Activated CD4-positive, alpha-beta memory T cell treated with anti-CD3 and anti-CD28 coated beads for 36 hours (primary cell): ENCODE results near the gene PLVAP. TPM values are rescaled to one million over a fixed set of nuclear protein-coding genes. Genes with fewer than 3 reads are reported as not detected.
"Not testable (repeated sequence)": the region's sequence is repeated elsewhere in the genome, so short reads cannot be mapped to it uniquely, and the experiment has no call there.

Source experiments
- CTCF ChIA-PET: fragments of 350-600 bp; sonication (Branson Sonifier 250); formaldehyde crosslinking; loops from one replicate; lab custom pipeline; 2021; ENCODE audit warnings: antibody characterized with exemption, inconsistent platforms; lab: Charles Lee
- POLR2A ChIA-PET: fragments of 350-600 bp; sonication (Branson Sonifier 250); formaldehyde crosslinking; loops from one replicate; lab custom pipeline; 2021; ENCODE audit warnings: antibody characterized with exemption; lab: Charles Lee
- DNase-seq: peaks from one replicate; pipeline ENCODE4 v3.0.0-alpha.2; 2020
- H3K27ac Mint-ChIP-seq: one replicate; pipeline ENCODE4 v1.8.0; 2021; ENCODE audit warnings: mixed read lengths
- H3K27me3 Mint-ChIP-seq: one replicate; pipeline ENCODE4 v1.8.0; 2021; ENCODE audit warnings: mixed read lengths
- H3K36me3 Mint-ChIP-seq: one replicate; pipeline ENCODE4 v1.8.0; 2021; ENCODE audit warnings: mixed read lengths
- H3K4me1 Mint-ChIP-seq: one replicate; pipeline ENCODE4 v1.8.0; 2021; ENCODE audit warnings: low read depth, mixed read lengths
- H3K4me3 Mint-ChIP-seq: one replicate; pipeline ENCODE4 v1.8.0; 2021; ENCODE audit warnings: mild to moderate bottlenecking, mixed read lengths
- H3K9me3 Mint-ChIP-seq: one replicate; pipeline ENCODE4 v1.8.0; 2021; ENCODE audit warnings: mixed read lengths
- intact Hi-C: fragments of 100-400 bp; cut with micrococcal nuclease; formaldehyde crosslinking; loops from one replicate; pipeline ENCODE4 v1.15.1; 2023
- total RNA-seq, 2 experiments: library from RNA; stranded (reverse); gene quantifications; one replicate each; pipeline ENCODE4 v1.2.3, GENCODE V29; 2021

Gene PLVAP
- total RNA-seq, 2 experiments from 2014 or later = 0.14 TPM; not detected in 1

- no peaks in the 10 kb centered on the region for H3K36me3 Mint-ChIP-seq
- H3K4me3 Mint-ChIP-seq = no peak overlapping the region
- H3K9me3 Mint-ChIP-seq = no peaks in the 10 kb centered on the region
- intact Hi-C loops = loop anchor here (1.0 kb wide), 2 partner anchors 40 to 94 kb away; no protein-coding TSS in a partner anchor
- ChIA-PET POLR2A (no interaction called here), CTCF (interaction anchor here (0.5 to 3.0 kb wide), 41 partner anchors 9 to 945 kb away, joined by 3 to 42 read pairs (median 4); partner anchors contain the start of genes BABAM1, BST2, CCDC194 and DDA1)
- peaks cover 10% of the 10 kb centered on the region for H3K4me1 Mint-ChIP-seq
- no peak overlapping the region for H3K27ac Mint-ChIP-seq
- H3K27me3 Mint-ChIP-seq = no peaks in the 10 kb centered on the region
- DNase-seq = peak; percentile 74
Observed at GRCh38 chr19:17385878-17386611, 8.9 kb upstream of the PLVAP start.

- DNase-seq = no peak
- intact Hi-C loops = no loop called here
- Mint-ChIP-seq H3K27me3 (peaks cover 9% of the 10 kb centered on the region), H3K9me3 (peaks cover 5% of the 10 kb centered on the region), H3K36me3 (no peaks in the 10 kb centered on the region), H3K27ac (no peak overlapping the region), H3K4me1 (peaks cover 4% of the 10 kb centered on the region), H3K4me3 (no peak overlapping the region)
- ChIA-PET CTCF (no interaction called here), POLR2A (no interaction called here)
Observed at GRCh38 chr19:17380426-17381138, 3.4 kb upstream of the PLVAP start.

GRCh38 chr19:17379221-17379631 lies 2.1 kb upstream of the PLVAP start:
- DNase-seq = no peak
- intact Hi-C loops = no loop called here
- peaks cover 4% of the 10 kb centered on the region for H3K4me1 Mint-ChIP-seq
- ChIA-PET CTCF (no interaction called here), POLR2A (no interaction called here)
- H3K36me3 Mint-ChIP-seq = no peaks in the 10 kb centered on the region
- no peak overlapping the region for H3K27ac Mint-ChIP-seq
- peaks cover 5% of the 10 kb centered on the region for H3K9me3 Mint-ChIP-seq
- peaks cover 9% of the 10 kb centered on the region for H3K27me3 Mint-ChIP-seq
- H3K4me3 Mint-ChIP-seq = no peak overlapping the region

GRCh38 chr19:17378271-17378670 lies 1.1 kb upstream of the PLVAP start:
- Mint-ChIP-seq H3K4me1 (peaks cover 4% of the 10 kb centered on the region), H3K9me3 (peaks cover 5% of the 10 kb centered on the region), H3K36me3 (no peaks in the 10 kb centered on the region), H3K27me3 (peaks cover 9% of the 10 kb centered on the region), H3K4me3 (no peak overlapping the region), H3K27ac (no peak overlapping the region)
- ChIA-PET CTCF (no interaction called here), POLR2A (no interaction called here)
- DNase-seq = no peak
- intact Hi-C loops = no loop called here

GRCh38 chr19:17370026-17370587 lies 7.0 kb downstream of the PLVAP start:
- CTCF ChIA-PET = interaction anchor here (0.7 kb wide), 1 partner anchor 34 kb away, joined by 3 read pairs; no protein-coding TSS in a partner anchor
- H3K27me3 Mint-ChIP-seq = peaks cover 9% of the 10 kb centered on the region
- intact Hi-C loops = no loop called here
- POLR2A ChIA-PET = no interaction called here
- DNase-seq = no peak
- H3K9me3 Mint-ChIP-seq = no peaks in the 10 kb centered on the region
- H3K36me3 Mint-ChIP-seq = no peaks in the 10 kb centered on the region
- peaks cover 5% of the 10 kb centered on the region for H3K4me1 Mint-ChIP-seq
- H3K4me3 Mint-ChIP-seq = no peak overlapping the region
- H3K27ac Mint-ChIP-seq = no peak overlapping the region

GRCh38 chr19:17365361-17365760 lies 11.8 kb downstream of the PLVAP start:
- Mint-ChIP-seq H3K9me3 (no peaks in the 10 kb centered on the region), H3K4me1 (peaks cover 5% of the 10 kb centered on the region), H3K27me3 (peaks cover 7% of the 10 kb centered on the region), H3K4me3 (no peak overlapping the region), H3K27ac (no peak overlapping the region), H3K36me3 (no peaks in the 10 kb centered on the region)
- ChIA-PET POLR2A (no interaction called here), CTCF (no interaction called here)
- no peak for DNase-seq
- intact Hi-C loops = no loop called here

- H3K27me3 Mint-ChIP-seq, POLR2A ChIA-PET, DNase-seq, intact Hi-C loops, H3K36me3 Mint-ChIP-seq, H3K4me3 Mint-ChIP-seq, H3K27ac Mint-ChIP-seq, H3K9me3 Mint-ChIP-seq, H3K4me1 Mint-ChIP-seq: not testable (repeated sequence)
- CTCF ChIA-PET = interaction anchor here (0.6 to 0.8 kb wide), 2 partner anchors 20 to 104 kb away, joined by 3 read pairs; no protein-coding TSS in a partner anchor
Observed at GRCh38 chr19:17363852-17364605, 13.1 kb downstream of the PLVAP start.

- Mint-ChIP-seq H3K27me3 (no peaks in the 10 kb centered on the region), H3K4me3 (no peak overlapping the region), H3K27ac (no peak overlapping the region), H3K4me1 (no peaks in the 10 kb centered on the region), H3K36me3 (no peaks in the 10 kb centered on the region), H3K9me3 (no peaks in the 10 kb centered on the region)
- ChIA-PET CTCF (interaction anchor here (1.2 kb wide), 1 partner anchor 26 kb away, joined by 4 read pairs; no protein-coding TSS in a partner anchor), POLR2A (no interaction called here)
- no peak for DNase-seq
- intact Hi-C loops = no loop called here
Observed at GRCh38 chr19:17359905-17360800, 17.0 kb downstream of the PLVAP start.

GRCh38 chr19:17358395-17358794 lies 18.7 kb downstream of the PLVAP start:
- Mint-ChIP-seq H3K4me1 (no peaks in the 10 kb centered on the region), H3K27me3 (no peaks in the 10 kb centered on the region), H3K9me3 (no peaks in the 10 kb centered on the region), H3K4me3 (no peak overlapping the region), H3K36me3 (no peaks in the 10 kb centered on the region), H3K27ac (no peak overlapping the region)
- DNase-seq = no peak
- ChIA-PET CTCF (interaction anchor here (0.6 to 0.9 kb wide), 2 partner anchors 13 to 349 kb away, joined by 3 read pairs; no protein-coding TSS in a partner anchor), POLR2A (interaction anchor here (0.6 kb wide), 1 partner anchor 171 kb away, joined by 3 read pairs; no protein-coding TSS in a partner anchor)
- intact Hi-C loops = no loop called here

GRCh38 chr19:17357724-17358123 lies 19.4 kb downstream of the PLVAP start:
- Mint-ChIP-seq H3K4me3 (no peak overlapping the region), H3K27ac (no peak overlapping the region), H3K36me3 (no peaks in the 10 kb centered on the region), H3K9me3 (no peaks in the 10 kb centered on the region), H3K27me3 (no peaks in the 10 kb centered on the region), H3K4me1 (no peaks in the 10 kb centered on the region)
- intact Hi-C loops = no loop called here
- POLR2A ChIA-PET = no interaction called here
- DNase-seq = no peak
- CTCF ChIA-PET = interaction anchor here (0.5 kb wide), 1 partner anchor 1104 kb away, joined by 3 read pairs; no protein-coding TSS in a partner anchor
